K562 (cell line): ENCODE results near the gene RACK1.

Experiments used
- CBX8 ChIP-seq: fragments of 200-600 bp; sonication (generic); IDR thresholded peaks from 2 replicates; pipeline ENCODE4 v1.6.1; 2012; ENCODE audit warnings: borderline replicate concordance, mixed run types, low read depth, mild to moderate bottlenecking, moderate library complexity, mixed read lengths, low read length, control low read depth, inconsistent platforms; ENCODE audit not compliant: poor library complexity, severe bottlenecking; ENCODE audit errors: extremely low read depth
- HNRNPK ChIP-seq: fragments of 200-400 bp; formaldehyde crosslinking; IDR thresholded peaks from one replicate; pipeline ENCODE4 v1.6.1; 2018; ENCODE audit warnings: mild to moderate bottlenecking, low read depth, low read length; ENCODE audit not compliant: poor library complexity, severe bottlenecking
- TCF7L2 ChIP-seq: fragments of 150-350 bp; IDR thresholded peaks from 2 replicates; pipeline ENCODE4 v1.6.1; 2016; ENCODE audit warnings: low read depth, mild to moderate bottlenecking, low read length, moderate library complexity
- ZNF239 ChIP-seq: fragments of 250-450 bp; sonication (Bioruptor Pico); IDR thresholded peaks from 2 replicates; pipeline ENCODE4 v1.4.0; 2020; ENCODE audit warnings: mild to moderate bottlenecking
- ZNF253 ChIP-seq: fragments of 250-450 bp; sonication (Bioruptor Pico); conservative IDR thresholded peaks from 2 replicates; pipeline ENCODE4 v1.6.1; 2021; ENCODE audit warnings: mild to moderate bottlenecking
- TF ChIP-seq, protein P1 (sequence below), 3 experiments: IDR thresholded peaks in 2 of 3; conservative IDR thresholded peaks in 1 of 3; 2 replicates each; pipeline ENCODE4 v1.5.1; 2011 to 2012; ENCODE audit warnings: low read length in 3 of 3, mild to moderate bottlenecking in 3 of 3, control low read depth in 2 of 3, improper control_type of control experiment in 1 of 3, inconsistent platforms in 1 of 3, low read depth in 1 of 3, mixed read lengths in 1 of 3, moderate library complexity in 1 of 3; ENCODE audit not compliant: insufficient read depth in 2 of 3
- TF ChIP-seq, protein P2 (sequence below): sonication (generic); formaldehyde crosslinking; IDR thresholded peaks from 2 replicates; pipeline ENCODE4 v1.8.1; 2022; ENCODE audit warnings: missing genetic modification reagents

DNA sequence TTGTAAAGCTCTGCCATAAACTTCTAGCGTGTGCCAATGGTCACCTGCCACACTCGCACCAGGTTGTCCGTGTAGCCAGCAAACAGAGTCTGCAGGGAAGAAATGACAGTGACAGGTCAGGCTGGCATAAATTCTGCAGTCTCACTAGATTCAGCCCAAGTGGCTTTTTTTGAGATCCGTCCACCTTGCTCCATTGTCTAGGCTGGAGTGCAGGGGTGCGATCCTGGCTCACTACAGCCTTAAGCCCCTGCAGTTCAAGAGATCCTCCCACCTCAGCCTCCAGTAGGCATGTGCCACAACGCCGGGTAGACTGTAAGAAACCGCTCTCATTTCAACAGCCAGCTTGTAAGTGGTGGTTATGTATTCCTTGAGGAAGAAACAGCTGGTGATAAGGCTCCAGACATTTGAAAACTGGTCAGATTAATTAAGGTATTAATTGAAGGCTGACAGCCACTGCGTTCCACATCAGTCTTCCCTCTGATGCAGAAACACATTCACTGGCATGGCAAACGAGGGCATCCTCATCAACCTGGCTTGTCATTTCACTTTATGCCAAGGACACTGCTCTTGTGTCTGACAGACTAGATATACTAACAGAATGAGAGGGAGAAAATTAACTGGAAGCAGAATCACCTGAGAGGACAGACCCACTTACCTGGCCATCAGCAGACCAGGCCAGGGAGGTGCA lies 6.6 kb downstream of the RACK1 start:
- TF ChIP-seq, protein P1, sequence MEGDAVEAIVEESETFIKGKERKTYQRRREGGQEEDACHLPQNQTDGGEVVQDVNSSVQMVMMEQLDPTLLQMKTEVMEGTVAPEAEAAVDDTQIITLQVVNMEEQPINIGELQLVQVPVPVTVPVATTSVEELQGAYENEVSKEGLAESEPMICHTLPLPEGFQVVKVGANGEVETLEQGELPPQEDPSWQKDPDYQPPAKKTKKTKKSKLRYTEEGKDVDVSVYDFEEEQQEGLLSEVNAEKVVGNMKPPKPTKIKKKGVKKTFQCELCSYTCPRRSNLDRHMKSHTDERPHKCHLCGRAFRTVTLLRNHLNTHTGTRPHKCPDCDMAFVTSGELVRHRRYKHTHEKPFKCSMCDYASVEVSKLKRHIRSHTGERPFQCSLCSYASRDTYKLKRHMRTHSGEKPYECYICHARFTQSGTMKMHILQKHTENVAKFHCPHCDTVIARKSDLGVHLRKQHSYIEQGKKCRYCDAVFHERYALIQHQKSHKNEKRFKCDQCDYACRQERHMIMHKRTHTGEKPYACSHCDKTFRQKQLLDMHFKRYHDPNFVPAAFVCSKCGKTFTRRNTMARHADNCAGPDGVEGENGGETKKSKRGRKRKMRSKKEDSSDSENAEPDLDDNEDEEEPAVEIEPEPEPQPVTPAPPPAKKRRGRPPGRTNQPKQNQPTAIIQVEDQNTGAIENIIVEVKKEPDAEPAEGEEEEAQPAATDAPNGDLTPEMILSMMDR (IDR thresholded peaks at IDR 0.05 in 2 of 3, conservative IDR thresholded peaks at IDR 0.05 in 1 of 3; ENCODE audit: insufficient read depth in 2 of 3, low read depth in 1 of 3, low read length in 3 of 3) = no peak
- TF ChIP-seq CBX8 (no peak), ZNF239 (no peak), TCF7L2 (no peak), ZNF253 (CRISPR knock-in tag) (no peak), HNRNPK (no peak)
- TF ChIP-seq, protein P2, sequence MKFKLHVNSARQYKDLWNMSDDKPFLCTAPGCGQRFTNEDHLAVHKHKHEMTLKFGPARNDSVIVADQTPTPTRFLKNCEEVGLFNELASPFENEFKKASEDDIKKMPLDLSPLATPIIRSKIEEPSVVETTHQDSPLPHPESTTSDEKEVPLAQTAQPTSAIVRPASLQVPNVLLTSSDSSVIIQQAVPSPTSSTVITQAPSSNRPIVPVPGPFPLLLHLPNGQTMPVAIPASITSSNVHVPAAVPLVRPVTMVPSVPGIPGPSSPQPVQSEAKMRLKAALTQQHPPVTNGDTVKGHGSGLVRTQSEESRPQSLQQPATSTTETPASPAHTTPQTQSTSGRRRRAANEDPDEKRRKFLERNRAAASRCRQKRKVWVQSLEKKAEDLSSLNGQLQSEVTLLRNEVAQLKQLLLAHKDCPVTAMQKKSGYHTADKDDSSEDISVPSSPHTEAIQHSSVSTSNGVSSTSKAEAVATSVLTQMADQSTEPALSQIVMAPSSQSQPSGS = no peak
